CD1c-positive myeloid dendritic cell (primary cell): Measurements from ENCODE around the gene BICC1.
A peak's percentile ranks its signal among the peaks of the same experiment; 100 is the strongest.

Source experiments
- DNase-seq: peaks from one replicate; pipeline ENCODE4 v3.0.0-alpha.2; 2016; ENCODE audit errors: extremely low spot score

The BICC1 gene

GRCh38 chr10:58512491-58513187 is at the start of gene BICC1:
Gene BICC1 (plus strand): TSS chr10:58512872. CDS start chr10:58513144, 272 bp downstream.
- DNase-seq = no peak

GRCh38 chr10:58464956-58465355 is 47.7 kb upstream of the BICC1 start:
- no peak for DNase-seq

GRCh38 chr10:58465629-58466028 is 47.0 kb upstream of the BICC1 start:
- no peak for DNase-seq

GRCh38 chr10:58467931-58468635 is 44.6 kb upstream of the BICC1 start:
- no peak for DNase-seq

GRCh38 chr10:58473976-58474375 is 38.7 kb upstream of the BICC1 start:
- no peak for DNase-seq

GRCh38 chr10:58475322-58476277 is 37.1 kb upstream of the BICC1 start:
- no peak for DNase-seq

- no peak for DNase-seq
These were observed 35.5 kb upstream of the BICC1 start for GRCh38 chr10:58477122-58477521.

GRCh38 chr10:58477902-58478301 is 34.8 kb upstream of the BICC1 start:
- no peak for DNase-seq

GRCh38 chr10:58479045-58479444 is 33.6 kb upstream of the BICC1 start:
- no peak for DNase-seq

- DNase-seq = no peak
These were observed 32.4 kb upstream of the BICC1 start for GRCh38 chr10:58480321-58480720.

GRCh38 chr10:58481569-58482109 is 31.0 kb upstream of the BICC1 start:
- no peak for DNase-seq

GRCh38 chr10:58486821-58487220 is 25.9 kb upstream of the BICC1 start:
- DNase-seq = no peak

- DNase-seq = no peak
These were observed 23.8 kb upstream of the BICC1 start for GRCh38 chr10:58488921-58489320.

GRCh38 chr10:58502956-58503355 is 9.7 kb upstream of the BICC1 start:
- DNase-seq = no peak

- no peak for DNase-seq
These were observed 4.4 kb upstream of the BICC1 start for GRCh38 chr10:58508316-58508715.

- DNase-seq = no peak
These were observed 744 bp upstream of the BICC1 start for GRCh38 chr10:58511765-58512490.

GRCh38 chr10:58513188-58514110 is 777 bp downstream of the BICC1 start:
- DNase-seq = peak; percentile 7

GRCh38 chr10:58514111-58514770 is 1.6 kb downstream of the BICC1 start:
- DNase-seq = no peak

- no peak for DNase-seq
These were observed 2.7 kb downstream of the BICC1 start for GRCh38 chr10:58515291-58515941.
